GM19467 (cell line): ENCODE data around the gene TMEM178A.

Experiments used
- ATAC-seq: cut with Tn5 transposase; IDR thresholded peaks from one replicate; pipeline ENCODE4 v1.9.1; 2021; ENCODE audit warnings: mild to moderate bottlenecking, moderate library complexity; ENCODE audit not compliant: unreplicated experiment

TMEM178A gene

GRCh38 chr2:39708003-39708402, 42.3 kb downstream of the TMEM178A start:
- no peak for ATAC-seq

- no peak for ATAC-seq
Observed at GRCh38 chr2:39710807-39711206, 45.1 kb downstream of the TMEM178A start.

- no peak for ATAC-seq
Observed at GRCh38 chr2:39712953-39713352, 47.2 kb downstream of the TMEM178A start.

- ATAC-seq, result no peak
Observed at GRCh38 chr2:39715095-39715494, 49.4 kb downstream of the TMEM178A start.

GRCh38 chr2:39715822-39716221, 50.1 kb downstream of the TMEM178A start:
- no peak for ATAC-seq

- no peak for ATAC-seq
Observed at GRCh38 chr2:39717067-39717466, 51.4 kb downstream of the TMEM178A start.

- no peak for ATAC-seq
Observed at GRCh38 chr2:39718483-39718882, 52.8 kb downstream of the TMEM178A start.

- ATAC-seq, result no peak
Observed at GRCh38 chr2:39719317-39719716, 53.6 kb downstream of the TMEM178A start.

GRCh38 chr2:39720970-39721369, 55.3 kb downstream of the TMEM178A start:
- no peak for ATAC-seq

GRCh38 chr2:39723497-39723896, 57.8 kb downstream of the TMEM178A start:
- ATAC-seq, result no peak

GRCh38 chr2:39723946-39724827, 58.5 kb downstream of the TMEM178A start:
- no peak for ATAC-seq

- ATAC-seq, result no peak
Observed at GRCh38 chr2:39724828-39725144, 59.1 kb downstream of the TMEM178A start.

GRCh38 chr2:39725401-39725800, 59.7 kb downstream of the TMEM178A start:
- no peak for ATAC-seq

GRCh38 chr2:39728085-39728484, 62.4 kb downstream of the TMEM178A start:
- ATAC-seq, result peak; percentile 53

- peak; percentile 43 for ATAC-seq
Observed at GRCh38 chr2:39728941-39729351, 63.2 kb downstream of the TMEM178A start.

- ATAC-seq, result no peak
Observed at GRCh38 chr2:39730276-39730675, 64.6 kb downstream of the TMEM178A start.

GRCh38 chr2:39730685-39731302, 65.1 kb downstream of the TMEM178A start:
- no peak for ATAC-seq

GRCh38 chr2:39731546-39731945, 65.8 kb downstream of the TMEM178A start:
- no peak for ATAC-seq

- no peak for ATAC-seq
Observed at GRCh38 chr2:39732482-39732881, 66.8 kb downstream of the TMEM178A start.

- ATAC-seq, result no peak
Observed at GRCh38 chr2:39733070-39733674, 67.5 kb downstream of the TMEM178A start.

- no peak for ATAC-seq
Observed at GRCh38 chr2:39734445-39734844, 68.7 kb downstream of the TMEM178A start.

GRCh38 chr2:39735648-39736047, 69.9 kb downstream of the TMEM178A start:
- no peak for ATAC-seq
